NCI-H345 treated with DMSO at 0.1 percent for 48 hours (cell line): ENCODE measurements around the gene WDR12.
"Not testable (repeated sequence)": the region's sequence is repeated elsewhere in the genome, so short reads cannot be mapped to it uniquely, and the experiment has no call there.

Experiments used
- DNase-seq: peaks from one replicate; lab custom pipeline; 2025; ENCODE audit not compliant: unreplicated experiment; lab: John Stamatoyannopoulos, UW

WDR12 gene

GRCh38 chr2:202911512-202912341, at the start of gene WDR12, which contains the start of gene CARF:
TSS of gene WDR12 (minus strand) at chr2:202911673. CDS start at chr2:202911476, 197 bp downstream.
TSS of gene CARF (plus strand) at chr2:202912275. CDS start at chr2:202941903, 29,628 bp downstream.
- peak; percentile 98 for DNase-seq

GRCh38 chr2:202960524-202960923, 49.1 kb upstream of the WDR12 start:
- no peak for DNase-seq

- no peak for DNase-seq
These were observed 39.1 kb upstream of the WDR12 start for GRCh38 chr2:202950592-202950991.

DNA sequence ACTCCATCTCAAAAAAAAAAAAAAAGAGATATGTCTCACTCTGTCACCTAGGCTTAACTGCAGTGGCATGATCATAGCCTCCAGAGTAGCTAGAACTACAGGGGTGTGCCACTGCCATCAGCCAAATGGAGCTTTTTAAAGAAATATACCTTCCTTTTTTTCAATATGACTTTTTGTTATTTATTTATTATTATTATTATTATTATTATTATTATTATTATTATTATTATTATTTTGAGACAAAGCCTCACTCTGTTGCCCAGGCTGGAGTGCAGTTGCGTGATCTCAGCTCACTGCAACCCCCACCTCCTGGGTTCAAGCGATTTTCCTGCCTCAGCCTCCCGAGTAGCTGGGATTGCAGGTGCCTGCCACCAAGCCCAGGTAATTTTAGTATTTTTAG, 37.9 kb upstream of the WDR12 start:
- not testable (repeated sequence) for DNase-seq

- DNase-seq: no peak
These were observed 34.0 kb upstream of the WDR12 start for GRCh38 chr2:202945497-202945896.

DNA sequence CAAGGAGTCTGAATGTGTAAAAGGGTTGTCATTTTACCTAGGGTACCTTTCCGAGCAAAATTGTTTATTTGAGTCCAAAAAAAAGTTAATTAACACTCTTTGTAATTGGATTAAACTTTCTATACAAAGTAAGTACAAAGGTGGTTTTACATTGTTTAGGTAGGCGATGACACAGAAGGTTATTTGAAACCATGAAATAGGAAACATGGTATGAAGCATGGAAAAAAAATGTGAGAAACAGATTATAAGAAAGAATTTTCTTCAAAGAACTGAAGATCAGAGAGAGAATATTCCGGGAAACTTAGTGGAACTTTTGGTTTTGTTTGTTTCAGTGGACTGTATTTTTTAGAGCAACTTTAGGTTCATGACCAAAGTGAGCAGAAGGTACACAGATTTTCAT, 33.3 kb upstream of the WDR12 start:
- DNase-seq: no peak

DNA sequence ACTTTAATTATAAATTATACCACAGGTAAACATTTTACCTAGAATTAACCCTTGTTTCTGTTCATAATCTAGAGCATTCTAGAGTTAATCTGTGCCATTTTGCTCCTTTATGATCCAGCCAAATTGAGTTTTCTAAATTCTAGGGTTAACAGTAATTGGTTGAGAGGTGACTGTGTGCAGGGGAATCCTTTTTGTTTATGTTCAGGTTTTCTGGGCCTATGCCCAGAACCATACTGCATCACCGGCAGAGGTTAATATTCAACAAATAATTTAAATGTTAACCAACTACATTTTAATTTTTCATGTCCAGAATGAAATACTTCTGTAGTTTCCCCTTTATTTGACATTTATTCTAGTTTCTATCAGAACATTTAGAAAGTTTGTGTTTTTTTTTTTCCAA, 32.9 kb upstream of the WDR12 start:
- no peak for DNase-seq

GRCh38 chr2:202941771-202942170, 30.3 kb upstream of the WDR12 start:
- DNase-seq: no peak

DNA sequence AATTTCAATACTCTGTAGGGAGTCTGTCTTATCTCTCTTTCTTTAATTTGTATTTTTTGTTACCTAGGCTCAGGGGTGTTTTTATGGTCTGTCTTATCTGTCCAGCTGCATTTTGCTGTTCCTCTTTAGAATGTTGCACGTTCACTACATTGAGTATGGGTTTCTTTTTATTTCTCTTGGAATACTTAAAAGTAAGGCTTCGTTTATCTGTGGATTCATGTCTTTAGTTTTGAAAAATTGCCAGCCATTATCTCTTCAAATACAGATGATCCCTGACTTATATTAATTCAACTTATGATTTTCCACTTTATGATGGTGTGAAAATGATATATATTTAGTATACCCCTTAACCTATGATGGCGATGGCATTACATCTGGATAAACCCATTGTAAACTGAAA, 27.5 kb upstream of the WDR12 start:
- no peak for DNase-seq

DNA sequence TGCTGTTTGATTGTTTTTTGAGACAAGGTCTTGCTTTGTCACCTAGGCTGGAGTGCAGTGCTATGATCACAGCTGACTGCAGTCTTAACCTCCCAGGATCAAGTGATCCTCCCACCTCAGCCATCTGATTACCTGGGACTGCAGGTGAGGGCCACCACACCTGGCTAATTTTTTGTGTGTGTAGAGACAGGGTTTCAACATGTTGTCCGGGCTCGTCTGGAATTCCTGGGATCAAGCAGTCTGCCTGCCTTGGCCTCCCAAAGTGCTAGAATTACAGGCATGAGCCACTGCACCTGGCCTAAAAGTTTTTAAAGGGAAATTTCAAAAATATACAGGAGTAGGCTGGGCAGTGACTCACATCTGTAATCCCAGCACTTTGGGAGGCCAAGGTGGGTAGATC, 23.0 kb upstream of the WDR12 start:
- DNase-seq: no peak

DNA sequence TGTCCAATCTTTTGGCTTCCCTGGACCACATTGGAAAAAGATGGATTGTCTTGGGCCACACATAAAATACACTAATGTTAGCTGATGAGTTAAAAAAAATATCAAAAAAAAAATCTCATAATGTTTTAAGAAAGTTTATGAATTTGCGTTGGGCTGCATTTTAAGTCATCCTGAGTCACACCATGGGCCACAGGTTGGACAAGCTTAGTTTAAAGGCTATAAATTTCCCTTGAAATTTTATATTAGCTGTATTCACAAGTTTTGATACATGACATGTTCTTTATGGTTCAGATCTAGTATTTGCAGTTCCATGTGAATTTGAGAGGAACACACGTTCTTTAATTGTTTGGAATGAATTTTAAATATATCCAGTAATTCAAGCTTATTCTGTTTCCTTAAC, 22.5 kb upstream of the WDR12 start:
- DNase-seq: no peak

DNA sequence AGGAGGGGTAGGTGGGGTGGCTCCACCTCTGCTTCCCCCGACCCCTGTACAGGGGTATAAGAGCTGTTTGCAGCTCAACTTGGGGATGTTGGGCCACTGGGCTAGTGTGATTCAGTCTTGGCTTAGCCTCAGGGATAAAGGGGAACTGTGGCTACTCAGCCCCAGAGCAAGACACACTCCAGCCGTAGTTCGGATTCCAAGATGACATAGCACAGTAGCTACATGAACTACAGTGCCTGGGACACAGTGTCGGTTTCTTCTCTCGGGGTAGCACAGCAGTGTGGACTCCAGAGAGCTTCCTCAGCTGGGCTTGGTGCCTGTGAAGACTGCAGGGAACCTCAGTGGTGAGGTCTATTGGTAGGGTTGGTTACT, 21.7 kb upstream of the WDR12 start:
- no peak for DNase-seq

GRCh38 chr2:202932425-202933138, 21.1 kb upstream of the WDR12 start:
- no peak for DNase-seq

DNA sequence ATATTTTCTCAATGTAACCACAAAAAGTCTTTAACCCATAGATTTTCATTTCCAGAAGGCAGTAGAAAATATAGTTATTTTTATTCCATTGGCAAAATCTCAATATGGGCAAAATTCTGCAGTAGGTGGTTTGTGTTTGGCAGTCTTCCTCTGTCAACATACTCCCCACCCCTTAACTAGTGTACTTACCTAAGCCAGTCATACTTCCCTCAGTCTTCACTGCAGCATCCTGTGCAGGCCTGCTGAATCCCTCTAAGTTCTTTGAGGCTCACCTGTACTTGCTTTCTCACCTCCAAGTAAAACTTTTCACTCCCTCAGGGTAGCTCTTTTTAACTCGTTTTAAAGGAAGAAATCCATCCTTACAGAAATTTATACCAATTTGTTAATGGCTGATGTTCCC, 7.4 kb upstream of the WDR12 start:
- no peak for DNase-seq

DNA sequence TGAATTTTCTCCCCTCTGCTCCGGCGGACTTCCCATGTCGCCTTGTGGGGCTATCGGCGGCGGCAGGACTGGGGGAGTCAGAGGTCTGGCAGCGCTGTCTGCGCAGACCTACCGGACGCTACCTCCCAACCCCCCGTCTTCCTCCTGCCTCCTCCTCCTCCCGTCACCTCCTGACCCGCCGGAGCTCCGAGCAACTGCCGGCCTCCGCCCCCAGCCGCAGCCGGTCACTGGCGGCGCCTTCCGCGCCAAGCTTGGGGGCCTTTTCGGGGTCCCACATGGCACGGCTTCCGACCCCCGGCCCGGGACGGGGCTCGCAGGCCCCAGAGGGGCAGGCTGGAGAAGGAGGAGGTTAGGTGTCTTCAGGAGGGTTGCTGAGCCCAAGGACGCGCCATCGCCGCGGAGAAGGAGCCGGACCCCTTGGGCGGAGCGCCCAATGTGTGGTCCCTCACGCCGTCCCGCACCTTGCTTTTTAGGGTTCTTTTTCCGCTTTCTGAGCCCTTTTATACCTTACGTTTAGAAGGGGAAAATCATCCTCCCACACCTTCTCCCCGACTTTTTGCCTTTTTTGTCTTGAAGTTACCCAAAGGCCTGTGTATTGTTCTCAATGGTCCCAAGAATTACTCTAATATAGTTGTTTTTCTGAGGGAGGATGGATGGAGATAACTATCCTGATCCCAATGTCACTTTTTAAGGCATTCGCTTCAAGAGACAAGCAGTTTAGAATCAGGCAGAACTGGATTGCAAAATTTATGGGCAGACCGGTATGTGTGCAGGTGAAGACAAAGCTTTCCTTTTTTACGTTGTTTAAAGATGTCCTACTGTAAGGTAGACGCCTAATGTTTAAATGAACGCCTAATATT, 1.1 kb upstream of the WDR12 start:
- DNase-seq: not testable (repeated sequence)

DNA sequence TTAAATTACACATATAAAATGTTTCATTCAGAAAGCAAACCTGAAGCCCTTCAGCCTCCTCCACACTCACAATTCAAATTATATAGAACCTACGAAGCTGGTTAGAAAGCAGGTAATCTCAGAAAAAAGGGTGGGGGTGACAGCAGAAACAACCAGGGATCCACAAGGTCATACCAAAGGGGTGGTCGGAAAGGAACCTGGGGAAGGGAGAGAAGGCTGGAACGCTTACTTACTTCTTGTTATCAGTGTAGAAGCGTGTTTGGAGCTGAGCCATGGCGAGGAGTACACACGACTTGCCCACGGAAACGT, 316 bp downstream of the WDR12 start:
- no peak for DNase-seq

DNA sequence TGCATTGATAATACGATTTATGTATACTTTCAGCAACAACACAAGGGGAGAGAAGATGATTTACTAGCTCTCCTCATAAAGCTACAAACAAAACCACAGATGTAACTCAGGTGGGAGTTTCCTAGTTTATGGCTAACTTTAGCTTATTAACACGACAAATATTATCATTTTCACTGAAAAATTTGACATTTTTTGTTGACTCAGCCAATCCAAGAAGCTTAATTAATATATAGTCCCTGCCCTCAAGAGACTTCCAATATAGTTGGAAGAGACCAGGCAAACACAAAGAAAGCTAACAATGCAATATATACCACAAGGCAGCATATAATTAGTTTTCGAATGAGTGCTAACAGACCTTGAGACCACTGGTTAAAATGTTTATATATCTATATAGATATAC, 775 bp downstream of the WDR12 start:
- no peak for DNase-seq

- not testable (repeated sequence) for DNase-seq
These were observed 1.2 kb downstream of the WDR12 start for GRCh38 chr2:202910250-202910649.

DNA sequence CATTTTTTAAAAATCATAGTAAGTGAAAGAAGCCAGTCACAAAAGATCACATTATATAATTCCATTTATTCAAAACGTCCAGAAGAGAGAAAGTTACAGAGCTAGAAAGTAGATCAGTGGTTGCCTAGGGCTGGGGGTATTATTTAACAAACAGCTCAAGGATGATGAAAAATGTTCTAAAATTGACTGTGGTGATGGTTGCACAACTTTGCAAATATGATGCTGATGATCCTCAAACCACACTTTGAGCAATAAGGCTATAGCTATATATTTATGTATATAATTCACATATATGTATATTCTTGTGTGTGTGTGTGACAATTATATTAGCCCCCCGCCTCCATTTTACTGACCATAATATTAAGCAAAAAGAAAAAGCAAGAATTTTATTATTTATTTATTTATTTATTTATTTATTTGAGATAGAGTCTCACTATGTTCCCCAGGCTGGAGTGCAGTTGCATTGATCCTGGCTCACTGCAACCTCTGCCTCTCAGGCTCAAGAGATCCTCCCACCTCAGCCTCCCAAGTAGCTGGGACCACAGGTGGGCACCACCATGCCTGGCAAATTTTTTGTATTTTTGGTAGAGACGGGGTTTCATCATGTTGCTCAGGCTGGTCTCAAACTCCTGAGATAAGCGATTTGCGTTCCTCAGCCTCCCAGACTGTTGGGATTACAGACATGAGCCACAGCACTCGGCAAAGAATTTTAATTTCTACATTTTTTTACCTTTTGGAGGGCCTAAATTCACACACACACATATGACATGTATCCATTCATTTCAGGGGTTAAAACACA, 1.9 kb downstream of the WDR12 start:
- no peak for DNase-seq

DNA sequence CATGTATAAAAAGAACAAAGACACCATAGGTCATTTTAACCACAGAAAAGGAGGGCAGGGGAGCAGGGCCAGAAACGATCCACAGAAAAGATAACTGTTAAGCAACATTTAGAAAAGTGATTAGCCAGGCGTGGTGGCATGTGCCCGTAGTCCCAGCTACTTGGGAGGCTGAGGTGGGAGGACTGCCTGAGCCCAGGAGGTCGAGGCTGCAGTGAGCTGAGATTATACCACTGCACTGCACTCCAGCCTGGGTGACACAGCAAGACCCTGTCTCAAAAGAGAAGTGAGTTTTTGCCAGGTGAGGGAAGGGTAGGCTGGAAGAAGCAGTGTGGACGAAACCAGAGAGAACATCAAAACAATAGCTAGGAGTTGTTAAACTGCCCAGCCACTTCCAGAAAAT, 3.3 kb downstream of the WDR12 start:
- no peak for DNase-seq

- not testable (repeated sequence) for DNase-seq
These were observed 6.0 kb downstream of the WDR12 start for GRCh38 chr2:202905507-202905906.
